Forelimb muscle (tissue), 1 donor: ENCODE results near the gene HKDC1. TPM values are rescaled to one million over a fixed set of nuclear protein-coding genes. Genes with fewer than 3 reads are reported as not detected.

Experiments used
- polyA plus RNA-seq: library from polyadenylated mRNA; unstranded; fragments of 120-200 nt; gene quantifications from one replicate; pipeline ENCODE4 v1.2.1, GENCODE V29; 2013; ENCODE audit not compliant: insufficient read length

HKDC1 gene
- polyA plus RNA-seq, 1 donor: not detected

Other genes with a start within 250 kb of the HKDC1 start
- 23.4 TPM for gene KIFBP, start 231.5 kb upstream of the HKDC1 start, polyA plus RNA-seq
- gene SRGN, start 132.2 kb upstream of the HKDC1 start, polyA plus RNA-seq: 23.1 TPM
- 41.6 TPM for gene VPS26A, start 96.2 kb upstream of the HKDC1 start, polyA plus RNA-seq
- gene SUPV3L1, start 40.1 kb upstream of the HKDC1 start, polyA plus RNA-seq: 30.0 TPM
- gene HK1, start 58.2 kb downstream of the HKDC1 start, polyA plus RNA-seq: 28.6 TPM
- 0.59 TPM for gene TACR2, start 196.6 kb downstream of the HKDC1 start, polyA plus RNA-seq
- 69.5 TPM for gene TSPAN15, start 231.1 kb downstream of the HKDC1 start, polyA plus RNA-seq